GM18505 (cell line): Measurements from ENCODE around the gene INPP5D.

Experiments used
- ATAC-seq: cut with Tn5 transposase; IDR thresholded peaks from one replicate; pipeline ENCODE4 v1.9.1; 2021; ENCODE audit not compliant: unreplicated experiment
- POLR2A ChIP-seq: IDR thresholded peaks from 4 replicates; pipeline ENCODE4 v1.6.1; 2011; ENCODE audit warnings: borderline replicate concordance; ENCODE audit not compliant: insufficient read depth, insufficient read length; ENCODE audit errors: extremely low read depth

Gene INPP5D

GRCh38 chr2:233108611-233109490 lies 48.7 kb downstream of the INPP5D start:
- peak; percentile 0 for TF ChIP-seq POLR2A
- no peak for ATAC-seq

- ATAC-seq = no peak
- TF ChIP-seq POLR2A = no peak
Observed at GRCh38 chr2:233111427-233111826, 51.3 kb downstream of the INPP5D start.

GRCh38 chr2:233112329-233112728 lies 52.2 kb downstream of the INPP5D start:
- TF ChIP-seq POLR2A = no peak
- ATAC-seq = no peak

- TF ChIP-seq POLR2A = no peak
- ATAC-seq = no peak
Observed at GRCh38 chr2:233112776-233113452, 52.8 kb downstream of the INPP5D start.

GRCh38 chr2:233114421-233114861 lies 54.3 kb downstream of the INPP5D start:
- no peak for ATAC-seq
- no peak for TF ChIP-seq POLR2A

- no peak for TF ChIP-seq POLR2A
- no peak for ATAC-seq
Observed at GRCh38 chr2:233115121-233115520, 55.0 kb downstream of the INPP5D start.

- ATAC-seq = no peak
- no peak for TF ChIP-seq POLR2A
Observed at GRCh38 chr2:233115741-233116140, 55.6 kb downstream of the INPP5D start.

GRCh38 chr2:233116946-233117345 lies 56.8 kb downstream of the INPP5D start:
- no peak for TF ChIP-seq POLR2A
- ATAC-seq = no peak

- no peak for ATAC-seq
- no peak for TF ChIP-seq POLR2A
Observed at GRCh38 chr2:233117351-233117750, 57.2 kb downstream of the INPP5D start.

- no peak for TF ChIP-seq POLR2A
- no peak for ATAC-seq
Observed at GRCh38 chr2:233117811-233118647, 57.9 kb downstream of the INPP5D start.

GRCh38 chr2:233118648-233119000 lies 58.5 kb downstream of the INPP5D start:
- no peak for ATAC-seq
- TF ChIP-seq POLR2A = peak; percentile 17

GRCh38 chr2:233119123-233119522 lies 59.0 kb downstream of the INPP5D start:
- no peak for TF ChIP-seq POLR2A
- no peak for ATAC-seq

- no peak for TF ChIP-seq POLR2A
- ATAC-seq = no peak
Observed at GRCh38 chr2:233119806-233120205, 59.7 kb downstream of the INPP5D start.
